PC-9 (cell line): Measurements from ENCODE around the gene LYST.

Experiments
- EZH2 ChIP-seq: fragments of 200-600 bp; sonication (generic); IDR thresholded peaks from 2 replicates; pipeline ENCODE4 v1.8.0; 2017; ENCODE audit warnings: antibody characterized with exemption, low read depth
- TF ChIP-seq, protein P1 (sequence below): fragments of 200-600 bp; sonication (generic); conservative IDR thresholded peaks from 2 replicates; pipeline ENCODE4 v1.6.1; 2017; ENCODE audit warnings: mixed run types, antibody characterized with exemption, mild to moderate bottlenecking, moderate library complexity

DNA sequence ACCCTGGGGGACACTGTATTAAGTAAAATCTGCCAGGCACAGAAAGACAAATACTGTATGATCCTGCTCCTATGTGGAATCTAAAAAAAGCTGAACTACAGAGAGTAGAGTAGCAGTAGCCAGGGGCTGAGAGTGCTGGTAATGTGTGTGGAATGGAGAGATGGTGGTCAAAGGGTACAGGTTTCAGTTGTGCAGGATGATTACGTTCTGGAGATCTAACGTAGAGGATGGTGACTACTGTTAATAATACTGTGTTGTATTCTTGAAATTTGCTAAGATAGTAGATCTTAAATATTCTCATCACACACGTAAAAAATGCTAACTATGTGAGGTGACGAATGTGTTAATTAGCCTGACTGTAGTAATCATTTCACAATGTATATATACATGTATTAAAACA is 177.3 kb downstream of the LYST start:
- TF ChIP-seq, protein P1, sequence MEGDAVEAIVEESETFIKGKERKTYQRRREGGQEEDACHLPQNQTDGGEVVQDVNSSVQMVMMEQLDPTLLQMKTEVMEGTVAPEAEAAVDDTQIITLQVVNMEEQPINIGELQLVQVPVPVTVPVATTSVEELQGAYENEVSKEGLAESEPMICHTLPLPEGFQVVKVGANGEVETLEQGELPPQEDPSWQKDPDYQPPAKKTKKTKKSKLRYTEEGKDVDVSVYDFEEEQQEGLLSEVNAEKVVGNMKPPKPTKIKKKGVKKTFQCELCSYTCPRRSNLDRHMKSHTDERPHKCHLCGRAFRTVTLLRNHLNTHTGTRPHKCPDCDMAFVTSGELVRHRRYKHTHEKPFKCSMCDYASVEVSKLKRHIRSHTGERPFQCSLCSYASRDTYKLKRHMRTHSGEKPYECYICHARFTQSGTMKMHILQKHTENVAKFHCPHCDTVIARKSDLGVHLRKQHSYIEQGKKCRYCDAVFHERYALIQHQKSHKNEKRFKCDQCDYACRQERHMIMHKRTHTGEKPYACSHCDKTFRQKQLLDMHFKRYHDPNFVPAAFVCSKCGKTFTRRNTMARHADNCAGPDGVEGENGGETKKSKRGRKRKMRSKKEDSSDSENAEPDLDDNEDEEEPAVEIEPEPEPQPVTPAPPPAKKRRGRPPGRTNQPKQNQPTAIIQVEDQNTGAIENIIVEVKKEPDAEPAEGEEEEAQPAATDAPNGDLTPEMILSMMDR: no peak
- no peak for TF ChIP-seq EZH2
